GM12874 (cell line): ENCODE measurements around the gene ULK4.
A peak's percentile ranks its signal among the peaks of the same experiment; 100 is the strongest.

ENCODE experiments used
- TF ChIP-seq, protein P1 (sequence below): IDR thresholded peaks from 2 replicates; pipeline ENCODE4 v1.5.1; 2011; ENCODE audit warnings: low read depth, mild to moderate bottlenecking, control low read depth, low read length, moderate library complexity; ENCODE audit not compliant: insufficient read depth

ULK4 gene

DNA sequence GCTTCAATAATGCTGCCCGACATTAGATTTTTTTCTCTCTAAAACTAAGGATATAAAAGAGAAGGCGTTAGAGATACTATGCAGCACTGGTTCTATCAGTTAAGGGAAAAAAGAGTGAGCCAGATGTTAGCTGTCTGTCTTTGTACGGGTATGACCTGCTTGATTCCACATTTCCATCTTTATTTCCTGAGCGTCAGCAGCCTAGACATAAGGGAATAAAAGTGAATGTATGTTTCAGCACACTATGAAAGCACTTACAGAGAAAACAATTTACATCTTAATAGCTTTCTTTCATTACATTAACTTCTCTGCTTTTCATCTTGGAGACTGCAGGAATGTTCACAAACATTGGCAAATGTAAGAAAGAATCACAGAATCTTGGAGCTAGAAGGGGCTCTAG lies 443.3 kb downstream of the ULK4 start:
- TF ChIP-seq, protein P1, sequence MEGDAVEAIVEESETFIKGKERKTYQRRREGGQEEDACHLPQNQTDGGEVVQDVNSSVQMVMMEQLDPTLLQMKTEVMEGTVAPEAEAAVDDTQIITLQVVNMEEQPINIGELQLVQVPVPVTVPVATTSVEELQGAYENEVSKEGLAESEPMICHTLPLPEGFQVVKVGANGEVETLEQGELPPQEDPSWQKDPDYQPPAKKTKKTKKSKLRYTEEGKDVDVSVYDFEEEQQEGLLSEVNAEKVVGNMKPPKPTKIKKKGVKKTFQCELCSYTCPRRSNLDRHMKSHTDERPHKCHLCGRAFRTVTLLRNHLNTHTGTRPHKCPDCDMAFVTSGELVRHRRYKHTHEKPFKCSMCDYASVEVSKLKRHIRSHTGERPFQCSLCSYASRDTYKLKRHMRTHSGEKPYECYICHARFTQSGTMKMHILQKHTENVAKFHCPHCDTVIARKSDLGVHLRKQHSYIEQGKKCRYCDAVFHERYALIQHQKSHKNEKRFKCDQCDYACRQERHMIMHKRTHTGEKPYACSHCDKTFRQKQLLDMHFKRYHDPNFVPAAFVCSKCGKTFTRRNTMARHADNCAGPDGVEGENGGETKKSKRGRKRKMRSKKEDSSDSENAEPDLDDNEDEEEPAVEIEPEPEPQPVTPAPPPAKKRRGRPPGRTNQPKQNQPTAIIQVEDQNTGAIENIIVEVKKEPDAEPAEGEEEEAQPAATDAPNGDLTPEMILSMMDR = no peak

- TF ChIP-seq, protein P1 = 0 out of 2 replicates have a peak, but pooled peaks have one; percentile 2
Observed at GRCh38 chr3:41508063-41508696, 453.7 kb downstream of the ULK4 start.

DNA sequence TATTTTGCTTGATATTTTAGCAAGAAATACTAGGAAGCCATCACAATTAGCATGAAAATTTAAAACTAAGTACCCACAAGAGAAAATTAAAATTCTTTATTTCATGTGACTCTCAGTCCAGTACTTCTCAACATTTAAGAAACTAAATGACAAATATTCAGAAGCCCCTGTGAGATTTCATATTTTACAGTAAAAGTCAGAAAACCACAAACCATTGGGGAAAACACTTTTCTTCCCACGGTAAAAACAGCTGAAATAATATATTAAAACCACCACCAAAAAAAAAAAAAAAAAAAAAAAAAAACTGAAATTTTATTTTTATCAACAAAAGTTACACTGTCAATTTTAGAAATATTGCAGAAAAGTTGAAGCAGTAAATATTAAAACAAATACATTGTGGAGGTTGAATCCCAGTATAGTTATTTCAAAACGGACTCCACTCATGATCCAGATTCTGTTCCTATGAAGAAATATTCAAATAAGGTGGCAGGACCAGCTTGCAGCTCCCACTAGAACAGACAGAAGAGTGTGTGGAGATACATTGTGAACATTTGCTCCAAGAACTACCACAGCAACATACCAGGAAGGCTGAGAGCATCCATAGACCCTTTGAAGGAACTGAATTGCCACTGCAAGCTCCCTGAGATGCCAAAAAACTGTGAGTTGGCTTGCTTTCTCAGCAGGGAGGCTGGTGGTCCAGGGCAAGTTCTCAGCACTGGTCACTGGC lies 454.4 kb downstream of the ULK4 start:
- TF ChIP-seq, protein P1 = no peak

DNA sequence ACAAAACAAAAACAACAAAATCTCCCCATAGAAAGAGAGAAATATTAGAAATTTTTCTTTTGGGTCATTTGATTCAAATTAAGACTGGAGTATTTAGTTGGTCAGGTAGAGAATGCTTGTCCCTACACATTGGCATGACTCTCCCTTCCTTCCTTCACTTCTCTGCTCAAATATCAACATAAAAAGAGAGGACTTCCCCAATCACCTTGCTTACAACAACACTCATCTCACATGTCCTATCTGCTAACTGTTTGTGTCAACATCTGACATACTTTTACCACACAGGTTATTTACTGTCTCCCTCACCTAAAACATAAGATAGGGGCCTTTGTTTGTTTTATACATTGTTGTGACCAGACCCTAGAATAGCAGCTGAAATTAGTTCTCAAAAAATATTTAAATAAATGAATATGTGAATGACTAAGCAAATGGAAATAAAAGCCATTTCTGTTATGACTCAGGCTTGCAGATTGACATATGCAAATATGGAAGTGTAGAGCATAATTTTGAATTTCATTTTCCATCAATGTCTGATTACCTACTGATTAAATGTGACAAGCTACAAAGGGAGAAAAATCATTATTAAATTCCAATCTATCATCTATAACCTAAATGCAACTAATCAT lies 457.8 kb downstream of the ULK4 start:
- TF ChIP-seq, protein P1 = no peak

DNA sequence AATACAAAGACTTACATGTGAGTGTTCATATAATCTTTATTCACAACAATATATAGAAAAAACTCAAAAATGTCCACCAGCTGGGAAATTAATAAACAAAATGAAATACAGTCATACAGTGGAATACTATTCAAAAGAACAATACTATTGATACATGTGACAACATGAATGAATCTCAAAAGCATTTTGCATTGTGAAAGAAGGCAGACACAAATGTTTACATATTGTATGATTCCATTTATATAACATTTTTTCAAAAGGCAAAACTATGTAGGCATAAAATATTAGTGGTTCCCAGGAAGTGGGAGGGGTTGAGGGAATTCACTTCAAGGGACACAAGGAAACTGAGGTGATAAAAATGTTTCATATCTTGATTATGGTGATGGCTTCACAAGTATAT lies 459.4 kb downstream of the ULK4 start:
- TF ChIP-seq, protein P1 = no peak

DNA sequence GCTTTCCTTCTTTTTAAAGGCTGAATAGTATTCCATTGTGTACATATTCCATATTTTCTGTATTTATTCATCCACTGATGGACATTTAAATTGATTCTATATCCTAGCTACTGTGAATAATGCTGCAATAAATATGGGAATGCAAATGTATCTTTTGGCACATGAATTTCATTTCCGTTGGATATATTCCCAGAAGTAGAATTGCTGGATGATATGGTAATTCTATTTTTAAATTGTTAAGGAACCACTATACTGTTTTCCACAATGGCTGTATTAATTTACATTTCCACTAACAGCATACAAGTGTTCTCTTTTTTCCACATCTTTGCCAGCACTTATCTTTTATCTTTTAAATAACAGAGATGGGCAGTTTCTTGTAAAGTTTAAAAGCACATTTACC lies 459.9 kb downstream of the ULK4 start:
- TF ChIP-seq, protein P1 = no peak

GRCh38 chr3:41498847-41499246 lies 463.1 kb downstream of the ULK4 start:
- TF ChIP-seq, protein P1 = no peak
